Measurements from ENCODE around the gene KRT6C.
"Not testable (repeated sequence)": the region's sequence is repeated elsewhere in the genome, so short reads cannot be mapped to it uniquely, and the experiment has no call there.

Gene KRT6C

DNA sequence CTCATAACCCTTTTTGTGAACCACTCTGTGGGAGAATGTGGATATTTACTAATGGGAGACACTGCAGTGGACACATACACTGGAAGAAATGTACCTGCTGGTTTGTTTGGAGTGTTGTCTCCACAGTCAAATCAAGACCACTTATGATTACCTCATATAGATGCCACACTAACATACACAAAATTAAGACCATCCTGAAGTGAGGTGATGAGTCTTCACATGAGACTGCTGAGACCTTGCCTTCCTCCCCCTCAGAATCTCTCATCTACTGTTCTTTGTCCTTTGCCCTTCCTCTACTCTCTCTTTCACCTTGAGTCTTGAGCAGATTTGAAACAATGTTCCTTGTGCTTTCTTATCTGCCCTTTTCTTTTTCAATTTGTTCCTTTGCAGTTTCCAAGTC is 15.1 kb upstream of the KRT6C start:
- TF ChIP-seq, protein P1, sequence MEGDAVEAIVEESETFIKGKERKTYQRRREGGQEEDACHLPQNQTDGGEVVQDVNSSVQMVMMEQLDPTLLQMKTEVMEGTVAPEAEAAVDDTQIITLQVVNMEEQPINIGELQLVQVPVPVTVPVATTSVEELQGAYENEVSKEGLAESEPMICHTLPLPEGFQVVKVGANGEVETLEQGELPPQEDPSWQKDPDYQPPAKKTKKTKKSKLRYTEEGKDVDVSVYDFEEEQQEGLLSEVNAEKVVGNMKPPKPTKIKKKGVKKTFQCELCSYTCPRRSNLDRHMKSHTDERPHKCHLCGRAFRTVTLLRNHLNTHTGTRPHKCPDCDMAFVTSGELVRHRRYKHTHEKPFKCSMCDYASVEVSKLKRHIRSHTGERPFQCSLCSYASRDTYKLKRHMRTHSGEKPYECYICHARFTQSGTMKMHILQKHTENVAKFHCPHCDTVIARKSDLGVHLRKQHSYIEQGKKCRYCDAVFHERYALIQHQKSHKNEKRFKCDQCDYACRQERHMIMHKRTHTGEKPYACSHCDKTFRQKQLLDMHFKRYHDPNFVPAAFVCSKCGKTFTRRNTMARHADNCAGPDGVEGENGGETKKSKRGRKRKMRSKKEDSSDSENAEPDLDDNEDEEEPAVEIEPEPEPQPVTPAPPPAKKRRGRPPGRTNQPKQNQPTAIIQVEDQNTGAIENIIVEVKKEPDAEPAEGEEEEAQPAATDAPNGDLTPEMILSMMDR (IDR thresholded peaks at IDR 0.05; ENCODE audit: insufficient read depth, low read length, poor library complexity, severe bottlenecking) = no peak
- no peak for TF ChIP-seq EZH2phosphoT487 (conservative IDR thresholded peaks at IDR 0.05; ENCODE audit: low read length)
- Histone ChIP-seq H3K9ac (ENCODE audit: low read length) (no peak overlapping the region), H3K9me2 (replicated peaks; ENCODE audit: insufficient read depth, low read length) (no peaks in the 10 kb centered on the region), H3K27me3 (ENCODE audit: low read length) (no peaks in the 10 kb centered on the region), H3K79me2 (ENCODE audit: insufficient read depth, low read length) (no peaks in the 10 kb centered on the region), H2AFZ (ENCODE audit: low read depth, low read length, severe bottlenecking) (no peak overlapping the region), H3K9me3 (ENCODE audit: insufficient read depth, low read length) (no peaks in the 10 kb centered on the region), H3K4me3 (ENCODE audit: insufficient read depth, low read length, poor library complexity, severe bottlenecking) (no peak overlapping the region), H3K36me3 (ENCODE audit: low read length) (no peaks in the 10 kb centered on the region), H3K4me2 (ENCODE audit: low read depth, low read length, poor library complexity, severe bottlenecking) (no peak overlapping the region), H3K27ac (ENCODE audit: low read depth, low read length) (no peak overlapping the region), H3F3A (ENCODE audit: insufficient read depth) (no peaks in the 10 kb centered on the region), H4K20me1 (ENCODE audit: low read depth, low read length) (no peaks in the 10 kb centered on the region)

DNA sequence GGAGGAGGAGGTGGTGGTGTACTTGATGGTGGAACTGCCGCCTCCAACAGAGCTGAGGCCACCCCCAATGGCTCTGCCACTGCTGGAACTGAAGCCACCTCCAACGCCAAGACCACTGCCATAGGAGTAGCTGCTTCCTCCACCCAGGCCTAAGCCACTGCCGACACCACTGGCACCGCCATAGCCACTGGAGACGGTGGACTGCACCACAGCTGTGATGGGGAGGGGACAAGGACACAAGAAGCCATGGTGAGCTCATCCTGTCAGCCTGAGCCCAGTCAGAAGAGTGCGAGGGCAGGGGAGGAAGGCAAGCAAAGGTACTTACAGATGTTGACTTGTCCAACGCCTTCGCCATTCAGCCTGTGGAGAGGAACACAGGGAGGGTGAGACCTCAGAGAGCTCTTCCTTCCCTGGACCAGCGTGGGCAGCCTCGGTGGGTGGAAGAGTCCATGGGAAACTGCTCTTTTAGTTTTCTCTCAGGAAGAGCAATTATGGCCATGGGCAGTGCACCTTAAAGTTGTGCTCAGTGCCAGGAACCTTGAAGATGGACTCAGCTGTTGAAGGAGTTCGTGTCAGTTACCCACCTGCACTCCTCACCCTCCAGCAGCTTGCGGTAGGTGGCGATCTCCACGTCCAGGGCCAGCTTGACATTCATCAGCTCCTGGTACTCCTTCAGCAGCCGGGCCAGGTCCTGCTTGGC is 14.3 kb upstream of the KRT6C start:
- not testable (repeated sequence) for H3K9me2 ChIP-seq (replicated peaks; ENCODE audit: insufficient read depth, low read length); H3K4me3 ChIP-seq (ENCODE audit: insufficient read depth, low read length, poor library complexity, severe bottlenecking); H3K4me2 ChIP-seq (ENCODE audit: low read depth, low read length, poor library complexity, severe bottlenecking); H3F3A ChIP-seq (ENCODE audit: insufficient read depth); H3K9ac ChIP-seq (ENCODE audit: low read length); H3K9me3 ChIP-seq (ENCODE audit: insufficient read depth, low read length); H4K20me1 ChIP-seq (ENCODE audit: low read depth, low read length); H2AFZ ChIP-seq (ENCODE audit: low read depth, low read length, severe bottlenecking); H3K79me2 ChIP-seq (ENCODE audit: insufficient read depth, low read length); H3K27ac ChIP-seq (ENCODE audit: low read depth, low read length); H3K36me3 ChIP-seq (ENCODE audit: low read length); H3K27me3 ChIP-seq (ENCODE audit: low read length)

DNA sequence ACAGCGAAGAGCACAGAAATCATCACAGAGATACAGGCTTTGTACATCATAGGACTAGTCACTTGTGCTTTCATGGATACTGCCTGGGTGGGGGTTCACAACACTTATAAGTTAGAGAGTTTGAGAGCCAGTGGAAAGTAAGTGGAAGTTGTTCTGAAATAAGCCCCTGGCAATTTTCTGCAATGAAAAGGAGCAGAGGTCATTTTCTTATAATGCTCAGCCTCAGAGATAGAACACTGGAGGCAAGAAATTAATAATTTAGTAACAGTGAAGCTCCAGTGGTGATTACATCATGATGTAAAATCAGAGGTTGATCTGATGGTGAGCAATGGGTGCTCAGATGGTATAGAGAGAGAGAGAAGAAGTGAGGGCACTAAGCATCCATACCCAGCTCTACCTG is 13.6 kb upstream of the KRT6C start:
- no peaks in the 10 kb centered on the region for H3K79me2 ChIP-seq (ENCODE audit: insufficient read depth, low read length)
- H3K4me3 ChIP-seq (ENCODE audit: insufficient read depth, low read length, poor library complexity, severe bottlenecking) = no peak overlapping the region
- no peak overlapping the region for H3K27ac ChIP-seq (ENCODE audit: low read depth, low read length)
- no peaks in the 10 kb centered on the region for H3F3A ChIP-seq (ENCODE audit: insufficient read depth)
- no peaks in the 10 kb centered on the region for H3K27me3 ChIP-seq (ENCODE audit: low read length)
- TF ChIP-seq, protein P1 (IDR thresholded peaks at IDR 0.05; ENCODE audit: insufficient read depth, low read length, poor library complexity, severe bottlenecking) = no peak
- TF ChIP-seq EZH2phosphoT487 (conservative IDR thresholded peaks at IDR 0.05; ENCODE audit: low read length) = no peak
- no peak overlapping the region for H3K9ac ChIP-seq (ENCODE audit: low read length)
- H4K20me1 ChIP-seq (ENCODE audit: low read depth, low read length) = no peaks in the 10 kb centered on the region
- no peaks in the 10 kb centered on the region for H3K9me2 ChIP-seq (replicated peaks; ENCODE audit: insufficient read depth, low read length)
- no peak overlapping the region for H2AFZ ChIP-seq (ENCODE audit: low read depth, low read length, severe bottlenecking)
- no peaks in the 10 kb centered on the region for H3K36me3 ChIP-seq (ENCODE audit: low read length)
- H3K4me2 ChIP-seq (ENCODE audit: low read depth, low read length, poor library complexity, severe bottlenecking) = no peak overlapping the region
- no peaks in the 10 kb centered on the region for H3K9me3 ChIP-seq (ENCODE audit: insufficient read depth, low read length)

DNA sequence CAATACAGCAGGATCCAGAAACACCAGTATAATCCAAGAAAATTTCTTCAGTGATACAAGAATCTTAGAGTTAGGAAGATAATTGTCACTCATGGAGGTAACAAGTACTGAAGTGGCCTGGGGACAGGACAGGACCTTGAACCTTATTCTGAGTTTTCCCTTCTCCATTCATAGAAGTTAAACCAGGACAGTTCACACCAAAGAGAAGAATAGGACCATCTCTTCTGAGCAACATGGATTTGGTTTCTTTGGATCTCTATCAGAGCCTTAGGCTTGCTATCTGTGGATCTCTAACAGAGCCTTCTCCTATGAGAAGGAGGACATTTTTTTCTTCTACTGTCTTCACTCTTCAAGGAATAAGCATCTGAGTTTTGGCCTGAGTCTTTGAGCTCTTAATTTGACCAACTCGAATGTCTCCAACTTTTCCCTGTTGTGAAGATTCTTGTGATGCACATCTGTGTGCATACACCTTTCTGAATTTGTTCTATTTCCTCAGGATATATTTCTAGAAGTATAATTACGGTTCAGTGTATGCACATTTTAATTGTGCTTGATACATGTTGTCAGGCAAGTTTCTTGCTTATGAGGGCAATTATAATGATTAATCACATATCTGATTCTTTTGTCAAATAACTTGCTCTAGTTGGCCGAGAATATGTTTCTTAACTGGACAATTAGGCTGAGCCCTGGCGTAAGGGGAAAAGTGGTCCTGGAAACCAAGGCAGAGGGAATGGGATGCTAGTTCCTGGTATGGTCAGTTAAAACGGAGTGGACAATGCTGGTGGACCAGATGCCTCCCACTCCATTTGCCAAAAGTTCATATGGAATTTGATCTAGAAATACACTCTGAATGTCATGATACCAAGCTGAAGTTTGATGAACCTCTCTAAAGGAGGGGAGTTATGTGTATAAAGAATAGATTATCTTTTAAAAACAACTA is 12.8 kb upstream of the KRT6C start:
- no peak overlapping the region for H3K4me2 ChIP-seq (ENCODE audit: low read depth, low read length, poor library complexity, severe bottlenecking)
- no peak overlapping the region for H3K27ac ChIP-seq (ENCODE audit: low read depth, low read length)
- H3K9ac ChIP-seq (ENCODE audit: low read length) = no peak overlapping the region
- TF ChIP-seq, protein P1 (IDR thresholded peaks at IDR 0.05; ENCODE audit: insufficient read depth, low read length, poor library complexity, severe bottlenecking) = no peak
- no peak for TF ChIP-seq EZH2phosphoT487 (conservative IDR thresholded peaks at IDR 0.05; ENCODE audit: low read length)
- H3K4me3 ChIP-seq (ENCODE audit: insufficient read depth, low read length, poor library complexity, severe bottlenecking) = no peak overlapping the region
- H4K20me1 ChIP-seq (ENCODE audit: low read depth, low read length) = no peaks in the 10 kb centered on the region
- no peaks in the 10 kb centered on the region for H3K79me2 ChIP-seq (ENCODE audit: insufficient read depth, low read length)
- H3K27me3 ChIP-seq (ENCODE audit: low read length) = no peaks in the 10 kb centered on the region
- H3K9me2 ChIP-seq (replicated peaks; ENCODE audit: insufficient read depth, low read length) = no peaks in the 10 kb centered on the region
- no peaks in the 10 kb centered on the region for H3K36me3 ChIP-seq (ENCODE audit: low read length)
- H3F3A ChIP-seq (ENCODE audit: insufficient read depth) = no peaks in the 10 kb centered on the region
- no peak overlapping the region for H2AFZ ChIP-seq (ENCODE audit: low read depth, low read length, severe bottlenecking)
- H3K9me3 ChIP-seq (ENCODE audit: insufficient read depth, low read length) = no peaks in the 10 kb centered on the region
